Renal cortex interstitium (tissue), 11 donors: Measurements from ENCODE around the gene SLC37A4. TPM values are rescaled to one million over a fixed set of nuclear protein-coding genes. Genes with fewer than 3 reads are reported as not detected.
A peak's percentile ranks its signal among the peaks of the same experiment; 100 is the strongest.
"Not testable (repeated sequence)": the region's sequence is repeated elsewhere in the genome, so short reads cannot be mapped to it uniquely, and the experiment has no call there.

ENCODE experiments used
- DNase-seq, 11 donors: peaks; one replicate each; pipeline ENCODE4 v3.0.0-alpha.2; 2013; ENCODE audit warnings: low read depth in 9 of 11, low spot score in 4 of 11; ENCODE audit errors: extremely low read depth in 1 of 11
- polyA plus RNA-seq, 3 donors: library from polyadenylated mRNA; unstranded; fragments of 120-200 nt; gene quantifications; one replicate each; pipeline ENCODE4 v1.2.1, GENCODE V29; 2013; ENCODE audit not compliant: insufficient read length in 3 of 3

SLC37A4 gene
- polyA plus RNA-seq, 3 donors, result 95.1 to 108 (median 103) TPM

DNA sequence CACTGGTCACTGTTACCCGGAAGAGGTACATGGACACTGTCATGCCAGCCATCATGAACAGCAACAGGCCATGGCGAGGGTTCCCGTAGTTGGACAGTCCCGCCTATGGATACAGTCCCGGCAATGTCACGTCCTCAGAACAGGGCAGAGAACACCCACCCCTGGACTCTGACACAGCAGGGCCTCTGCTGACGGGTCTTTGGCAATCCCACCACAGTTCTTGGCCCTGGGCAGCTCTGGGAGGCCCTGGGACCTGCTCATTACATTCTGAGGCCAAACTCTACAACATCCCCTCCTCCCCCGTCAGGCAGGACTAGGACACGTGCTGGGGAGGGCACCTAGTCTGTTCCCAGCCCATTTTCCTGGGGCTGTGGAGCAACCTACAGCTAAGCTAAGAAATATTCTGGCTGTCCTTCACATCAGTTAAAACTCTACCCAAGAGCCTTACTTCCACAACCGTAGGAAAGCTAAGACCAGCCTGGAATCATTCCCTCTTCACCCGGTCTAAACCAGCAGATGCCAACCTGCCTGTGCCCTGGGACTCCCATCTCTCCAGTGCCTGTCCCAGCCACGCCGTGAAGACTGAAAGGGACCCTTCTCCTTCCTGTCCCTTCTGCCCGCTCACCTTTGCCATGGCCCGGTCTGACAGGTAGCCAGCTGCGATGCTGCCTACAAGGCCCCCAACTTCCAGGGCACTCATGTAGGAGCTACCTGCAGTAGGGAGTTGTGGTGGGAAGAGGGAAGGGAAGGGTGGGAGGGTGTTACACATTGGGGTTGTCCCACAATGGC is 4.5 kb downstream of the SLC37A4 start:
- no peak for DNase-seq

DNA sequence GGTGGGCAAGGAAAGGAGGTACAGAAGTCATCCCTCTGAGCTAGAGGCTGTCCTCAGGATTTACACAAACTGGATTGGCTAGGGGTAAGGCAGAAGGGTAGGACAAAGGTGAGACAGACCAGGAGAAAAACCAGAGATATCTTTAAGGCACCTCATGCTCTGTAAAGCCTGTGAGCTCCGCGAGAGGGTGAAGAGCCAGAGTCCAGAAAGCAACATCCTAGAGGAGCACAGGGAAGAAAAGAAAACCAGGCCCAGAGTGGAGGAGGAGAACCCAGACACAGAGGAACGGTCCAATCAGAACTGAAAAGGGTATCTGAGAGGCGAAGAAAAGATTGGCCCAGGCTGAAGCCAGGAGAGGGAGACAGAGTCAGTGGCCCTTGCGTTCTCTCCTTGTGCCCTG is 5.1 kb downstream of the SLC37A4 start:
- DNase-seq, result no peak

DNA sequence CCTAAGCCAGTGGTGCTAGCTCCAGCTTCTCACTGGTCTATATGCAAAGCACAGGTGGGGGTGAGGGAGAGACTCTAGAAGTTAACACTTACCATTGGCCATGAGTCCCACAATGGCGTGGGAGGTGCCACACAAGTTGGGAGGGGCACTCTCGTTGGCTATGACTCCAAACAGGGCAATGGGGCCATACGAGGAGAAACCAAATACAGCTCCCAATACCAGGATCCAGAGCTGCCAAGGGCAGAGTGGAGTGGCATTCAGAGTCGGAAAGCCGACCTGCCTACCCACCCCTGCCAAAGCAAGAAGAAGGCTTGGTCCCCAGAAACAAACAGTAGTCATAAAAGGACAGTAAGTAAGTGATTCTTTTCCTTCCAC is 5.6 kb downstream of the SLC37A4 start:
- DNase-seq, result no peak

DNA sequence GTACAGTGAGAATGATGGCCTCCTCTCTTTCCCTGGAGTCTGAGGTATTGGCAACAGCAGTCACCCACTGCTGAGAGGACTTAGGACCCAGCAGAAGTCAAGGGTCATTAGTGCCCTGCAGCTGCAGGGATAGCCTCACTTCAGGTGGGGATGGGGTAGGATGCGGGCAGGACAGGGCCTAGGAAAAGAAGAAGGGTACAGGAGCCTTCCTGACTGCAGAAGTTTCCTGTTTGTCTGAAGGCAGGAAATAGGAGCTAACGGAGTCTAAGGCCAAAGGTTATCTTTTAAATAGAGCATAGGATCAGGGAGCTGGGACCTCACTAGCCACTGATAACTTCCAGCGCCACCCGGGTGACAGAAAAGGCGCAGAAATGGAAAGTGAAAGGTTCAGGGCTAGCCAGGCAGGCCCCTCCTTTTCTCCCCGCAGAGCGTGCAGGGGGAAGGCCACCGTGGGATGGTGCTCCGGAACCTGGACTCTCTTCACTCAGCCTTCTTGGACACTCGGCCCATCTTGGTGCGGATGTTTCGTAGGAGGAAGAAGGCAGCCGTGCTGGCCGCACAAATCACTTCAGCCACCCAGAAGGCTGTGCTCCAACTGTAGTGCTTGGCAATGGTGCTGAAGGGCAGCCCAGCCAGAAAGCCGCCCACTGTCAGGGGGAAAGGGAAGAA is 6.1 kb downstream of the SLC37A4 start:
- DNase-seq, result no peak

DNA sequence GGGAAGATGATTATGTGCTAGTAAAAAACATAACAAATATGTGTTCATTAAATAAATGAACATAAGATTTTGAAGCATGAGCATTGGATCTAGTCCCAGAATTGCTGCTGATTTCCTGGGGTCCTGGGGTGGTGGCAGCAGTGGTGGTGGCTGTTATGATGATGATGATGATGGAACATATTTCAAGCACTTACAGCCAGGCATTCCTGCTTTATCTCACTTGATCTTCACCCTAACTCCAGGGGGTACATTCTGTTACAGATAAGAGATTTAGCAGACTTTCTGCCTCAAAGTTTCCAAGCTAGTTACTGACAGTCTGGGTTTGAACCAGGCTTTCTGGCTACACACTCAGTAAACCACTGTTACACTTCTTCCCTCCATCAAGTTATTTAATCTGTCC is 6.9 kb downstream of the SLC37A4 start:
- no peak for DNase-seq

DNA sequence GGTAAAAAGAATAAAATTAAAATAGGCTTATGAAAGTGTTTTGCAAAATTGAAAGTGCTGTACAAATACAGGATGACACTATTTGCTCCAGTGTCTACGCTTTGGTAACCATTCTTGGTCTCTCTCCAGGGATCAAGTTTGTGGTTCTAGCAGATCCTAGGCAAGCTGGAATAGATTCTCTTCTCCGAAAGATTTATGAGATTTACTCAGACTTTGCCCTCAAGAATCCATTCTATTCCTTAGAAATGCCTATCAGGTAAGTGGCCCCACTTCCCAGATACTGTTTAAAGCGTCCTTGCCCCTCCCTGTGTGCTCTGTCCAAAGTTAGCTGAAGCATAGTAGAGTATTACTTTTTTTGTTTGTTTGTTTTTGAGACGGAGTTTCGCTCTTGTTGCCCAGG is 9.0 kb downstream of the SLC37A4 start:
- DNase-seq, result no peak

DNA sequence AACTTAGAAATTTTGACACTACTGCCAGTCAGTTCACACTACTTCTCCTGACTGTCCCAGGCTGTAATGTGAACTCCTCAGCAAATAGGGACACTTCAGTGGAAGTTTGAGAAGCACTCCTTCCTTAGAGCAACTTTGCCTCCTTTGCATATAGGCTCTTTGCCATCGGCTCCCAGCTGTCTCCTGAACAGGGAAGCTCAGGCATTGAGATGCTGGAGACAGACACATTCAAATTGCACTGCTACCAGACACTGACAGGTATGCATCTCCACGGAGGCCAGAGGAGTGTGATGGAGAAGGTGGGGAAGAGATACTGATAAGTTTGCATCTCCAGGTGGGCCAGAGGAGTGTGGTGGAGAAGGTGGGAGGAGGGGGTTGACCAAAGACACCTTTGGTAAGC is 10.7 kb downstream of the SLC37A4 start:
- no peak for DNase-seq

DNA sequence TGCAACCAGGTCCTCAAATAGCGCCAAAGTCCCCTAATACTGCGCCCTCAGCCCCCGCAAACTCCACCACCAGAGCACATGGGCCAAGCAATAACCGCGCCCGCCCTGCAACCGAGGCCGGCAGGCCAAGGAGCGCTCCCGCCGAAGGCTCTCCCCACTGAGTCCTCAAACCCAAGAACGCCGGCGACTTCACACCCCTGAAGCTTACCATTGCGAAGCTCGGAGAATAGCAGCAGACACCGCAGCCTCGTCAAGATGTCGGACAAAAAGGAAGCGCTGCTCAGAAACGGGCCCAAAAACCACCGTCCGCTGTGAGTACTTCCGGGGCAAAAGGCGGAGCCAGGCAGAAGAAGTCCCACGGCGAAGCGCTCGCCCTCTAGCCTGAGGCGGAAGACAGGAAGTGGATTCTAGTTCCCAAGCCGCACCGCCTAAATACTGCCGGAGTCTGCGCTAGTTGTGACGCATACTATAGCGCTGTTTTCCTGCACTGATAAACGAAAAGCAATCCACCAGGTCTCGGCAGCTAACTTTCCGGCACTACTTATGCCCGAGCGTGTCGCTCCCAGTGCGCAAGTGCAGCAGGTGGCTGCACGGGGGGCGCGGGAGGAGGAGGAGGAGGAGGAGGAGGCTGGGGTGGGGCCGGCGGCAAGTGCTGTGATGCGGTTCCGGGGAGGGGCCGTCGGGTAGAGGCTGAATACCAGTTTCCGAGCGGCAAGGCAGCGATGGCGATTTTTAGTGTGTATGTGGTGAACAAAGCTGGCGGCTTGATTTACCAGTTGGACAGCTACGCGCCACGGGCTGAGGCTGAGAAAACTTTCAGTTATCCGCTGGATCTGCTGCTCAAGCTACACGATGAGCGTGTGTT is 12.4 kb downstream of the SLC37A4 start, which contains the start of the genes RPS25 and TRAPPC4:
Gene RPS25 (minus strand): TSS at position 270 of the 865 bp plus-strand sequence. CDS start 59 bp downstream, at position 211.
Gene TRAPPC4 (plus strand): TSS at position 693 of the 865 bp plus-strand sequence. CDS start 30 bp downstream, at position 723.
- peak; percentile 92 to 97 (median 95) for DNase-seq

DNA sequence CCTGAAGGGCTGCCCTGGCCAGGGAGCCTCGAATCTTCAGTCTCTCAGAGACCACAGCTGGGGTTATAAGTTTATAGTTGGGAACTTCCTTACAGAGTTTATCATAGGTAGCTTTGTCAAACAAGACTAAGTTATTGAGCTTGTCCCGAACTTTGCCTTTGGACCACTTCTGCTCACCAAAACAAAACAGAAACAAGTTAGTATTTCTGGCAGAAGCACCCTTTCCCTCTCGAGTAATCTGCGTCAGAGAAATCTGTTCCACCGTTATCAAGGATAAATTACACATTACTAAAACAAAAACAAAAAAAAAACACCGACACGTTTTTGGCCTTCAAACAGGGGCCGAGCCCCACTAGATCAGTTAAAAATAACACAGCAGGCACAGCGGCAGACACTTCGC is 13.3 kb downstream of the SLC37A4 start:
- DNase-seq, result not testable (repeated sequence)

DNA sequence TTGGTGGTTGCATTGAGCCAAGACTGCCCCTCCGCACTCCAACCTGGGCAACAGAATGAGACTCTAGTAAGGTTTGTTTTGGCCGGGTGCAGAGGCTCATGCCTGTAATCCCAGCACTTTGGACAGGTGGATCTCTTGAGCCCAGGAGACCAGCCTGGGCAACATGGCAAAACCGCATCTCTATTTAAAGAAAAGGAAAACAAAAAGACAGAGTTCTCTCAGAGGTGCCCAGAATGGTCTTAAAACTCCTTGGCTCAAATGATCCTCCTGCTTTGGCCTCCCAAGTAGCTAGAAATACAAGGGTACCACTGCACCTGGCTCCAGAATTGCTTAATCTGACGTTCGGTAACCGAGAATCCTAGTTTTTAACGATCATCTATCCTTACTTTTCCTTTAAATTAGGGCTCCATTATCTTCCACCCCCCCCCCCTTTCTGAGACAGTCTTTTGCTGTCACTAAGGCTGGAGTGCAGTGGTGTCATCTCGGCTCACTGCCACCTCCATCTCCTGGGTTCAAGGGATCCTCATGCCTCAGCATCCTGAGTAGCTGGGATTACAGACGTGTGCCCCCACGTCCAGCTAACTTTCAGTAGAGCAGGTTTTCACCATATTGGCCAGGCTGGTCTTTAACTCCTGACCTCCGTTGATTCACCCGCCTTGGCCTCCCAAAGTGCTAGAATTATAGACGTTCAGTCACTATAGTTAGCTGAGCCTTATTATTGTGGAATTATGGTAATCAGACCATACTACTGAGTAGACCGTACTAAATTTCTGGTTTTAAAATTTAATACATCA is 14.3 kb downstream of the SLC37A4 start:
- no peak for DNase-seq

DNA sequence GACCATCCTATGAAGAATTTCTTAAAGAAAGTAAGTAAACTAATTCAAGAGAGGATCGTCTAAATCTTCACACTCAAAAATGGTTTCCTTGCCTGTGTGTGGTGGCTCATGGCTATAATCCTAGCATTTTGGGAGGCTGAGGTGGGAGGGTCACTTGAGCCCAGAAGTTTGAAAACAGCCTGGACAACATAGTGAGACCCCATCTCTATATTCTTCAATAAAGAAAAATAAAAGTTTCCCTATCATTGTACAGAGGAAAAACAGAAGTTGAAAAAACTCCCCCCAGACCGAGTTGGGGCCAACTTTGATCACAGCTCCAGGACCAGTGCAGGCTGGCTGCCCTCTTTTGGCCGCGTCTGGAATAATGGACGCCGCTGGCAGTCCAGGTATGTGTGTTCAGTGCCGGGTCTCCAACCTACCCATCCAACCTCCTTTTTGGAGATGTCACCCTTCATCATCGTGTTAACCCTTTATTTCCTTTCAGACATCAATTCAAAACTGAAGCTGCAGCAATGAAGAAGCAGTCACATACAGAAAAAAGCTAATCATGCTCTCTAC is 15.5 kb downstream of the SLC37A4 start:
- no peak for DNase-seq

DNA sequence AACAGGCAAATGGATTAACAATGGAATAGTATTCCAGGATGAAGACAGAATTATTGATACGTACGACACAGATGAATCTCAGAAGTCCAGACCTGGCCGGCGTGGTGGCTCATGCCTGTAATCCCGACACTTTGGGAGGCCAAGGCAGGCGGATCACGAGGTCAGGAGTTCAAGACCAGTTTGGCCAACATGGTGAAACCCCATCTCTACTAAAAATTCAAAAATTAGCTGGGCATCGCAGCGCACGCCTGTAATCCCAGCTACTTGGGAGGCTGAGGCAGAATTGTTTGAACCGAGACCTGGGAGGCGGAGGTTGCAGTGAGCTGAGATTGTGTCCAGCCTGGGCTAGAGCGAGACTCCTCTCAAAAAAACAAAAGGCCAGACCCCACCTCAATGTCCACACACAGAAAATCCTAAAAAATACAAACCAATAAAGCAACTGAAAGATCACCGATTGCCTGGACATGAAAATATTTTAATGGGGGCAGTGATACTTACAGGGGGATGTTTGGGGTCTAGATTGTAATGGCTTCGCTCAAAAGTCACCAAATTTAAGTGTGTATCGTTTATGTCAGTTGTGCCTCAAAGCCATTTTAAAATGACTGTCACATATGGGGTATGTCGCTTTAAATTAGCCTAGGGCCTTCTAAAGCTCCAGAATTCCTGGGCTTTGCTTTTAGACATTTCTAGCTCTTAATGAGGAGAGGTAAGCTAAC is 16.3 kb downstream of the SLC37A4 start:
- DNase-seq, result no peak

DNA sequence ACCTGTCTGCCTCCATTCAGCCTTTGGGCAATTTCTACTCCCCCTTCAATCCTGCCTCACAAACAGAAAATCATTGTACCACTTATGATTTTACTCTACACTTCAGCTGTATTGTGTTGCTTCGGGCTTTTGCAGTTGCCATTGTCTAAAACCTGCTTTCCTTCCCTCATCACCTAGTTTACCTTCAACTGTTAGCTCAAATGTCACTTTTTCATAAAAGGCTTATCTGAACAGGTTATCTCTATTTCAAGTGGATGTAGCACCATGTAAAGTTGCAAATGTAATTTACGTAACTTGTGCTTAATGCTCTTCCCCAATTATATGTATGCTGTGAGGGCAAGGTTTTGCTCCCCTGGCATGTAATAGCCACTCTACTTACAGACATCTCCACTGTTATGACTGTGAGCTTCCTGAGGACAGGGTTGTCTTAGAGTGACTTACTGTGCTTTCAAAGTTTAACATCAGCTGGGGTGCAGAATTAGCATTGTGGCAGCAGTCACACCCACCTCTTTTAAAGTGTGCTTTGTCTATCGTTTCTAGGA is 18.0 kb downstream of the SLC37A4 start:
- DNase-seq, result no peak

DNA sequence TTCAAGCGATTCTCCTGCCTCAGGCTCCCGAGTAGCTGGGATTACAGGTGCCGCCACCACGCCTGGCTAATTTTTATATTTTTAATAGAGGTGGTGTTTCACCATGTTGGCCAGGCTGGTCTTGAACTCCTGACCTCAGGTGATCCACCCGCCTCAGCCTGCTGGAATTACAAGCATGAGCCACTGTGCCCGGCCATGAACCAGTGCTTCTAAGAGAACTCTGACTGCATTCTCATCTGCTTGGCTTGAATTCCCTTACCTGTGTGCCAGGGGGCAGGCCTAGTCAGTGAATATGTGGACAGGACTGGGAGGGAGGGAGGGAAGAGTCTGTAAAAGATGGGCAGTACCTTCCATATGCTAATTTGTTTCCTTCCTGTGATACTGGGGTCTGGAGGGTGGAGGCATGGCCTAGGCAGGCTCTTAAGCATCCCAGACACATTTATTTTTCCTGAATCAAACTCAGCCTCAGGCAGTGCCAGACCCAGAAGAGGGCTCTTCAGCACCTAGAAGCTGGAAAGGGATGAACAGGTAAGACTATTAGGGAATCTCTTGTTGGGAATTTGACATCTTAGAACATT is 19.1 kb downstream of the SLC37A4 start:
- no peak for DNase-seq

DNA sequence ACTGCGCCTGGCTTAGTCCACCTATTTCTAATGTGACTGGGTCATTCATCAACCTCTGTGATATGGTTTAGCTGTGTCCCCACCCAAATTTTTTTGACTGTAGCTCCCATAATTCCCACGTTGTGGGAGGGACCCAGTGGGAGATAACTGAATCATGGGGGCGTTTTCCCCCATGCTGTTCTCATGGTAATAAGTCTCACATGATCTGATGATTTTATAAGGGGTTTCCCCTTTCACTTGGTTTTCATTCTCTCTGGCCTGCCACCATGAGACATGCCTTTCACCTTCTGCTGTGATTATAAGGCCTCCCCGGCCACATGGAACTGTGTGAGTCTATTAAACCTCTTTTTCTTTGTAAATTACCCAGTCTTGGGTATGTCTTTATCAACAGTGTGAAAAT is 24.0 kb downstream of the SLC37A4 start:
- DNase-seq, result no peak

DNA sequence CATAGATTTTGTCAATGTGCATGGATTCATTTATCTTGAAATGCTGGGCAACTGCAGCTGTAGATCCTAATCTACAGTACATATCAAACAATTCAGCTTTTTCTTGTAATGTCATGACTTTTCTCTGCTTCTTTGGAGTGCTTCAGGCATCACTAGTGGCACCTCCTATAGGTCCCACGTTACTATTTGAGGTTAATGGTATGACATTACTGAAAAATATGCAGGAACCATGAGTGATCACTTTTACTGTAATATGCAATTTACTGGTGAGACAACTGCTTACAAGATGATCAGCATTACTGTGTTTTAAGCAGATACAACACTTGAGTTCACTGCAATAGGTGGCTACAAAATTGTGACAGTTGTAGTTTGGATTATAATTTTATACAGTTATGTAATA is 29.8 kb downstream of the SLC37A4 start:
- no peak for DNase-seq

DNA sequence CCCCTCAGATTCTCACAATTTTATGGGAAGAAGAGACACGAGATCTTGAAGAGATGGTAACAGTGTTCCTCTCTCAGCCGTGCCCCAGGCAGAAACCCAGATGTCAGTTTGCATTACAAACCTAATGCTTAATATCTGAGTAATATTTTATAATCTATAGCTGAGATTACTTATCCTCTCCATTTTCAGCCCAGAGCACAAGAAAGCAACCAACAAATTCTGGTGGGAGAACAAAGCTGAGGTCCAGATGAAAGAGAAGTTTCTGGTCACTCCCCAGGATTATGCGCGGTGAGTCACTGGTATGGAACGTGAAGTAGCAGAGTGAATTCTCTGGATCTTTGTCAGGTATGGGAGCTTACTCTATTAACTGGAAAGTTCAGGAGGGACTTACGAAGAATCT is 31.9 kb downstream of the SLC37A4 start:
- DNase-seq, result no peak

DNA sequence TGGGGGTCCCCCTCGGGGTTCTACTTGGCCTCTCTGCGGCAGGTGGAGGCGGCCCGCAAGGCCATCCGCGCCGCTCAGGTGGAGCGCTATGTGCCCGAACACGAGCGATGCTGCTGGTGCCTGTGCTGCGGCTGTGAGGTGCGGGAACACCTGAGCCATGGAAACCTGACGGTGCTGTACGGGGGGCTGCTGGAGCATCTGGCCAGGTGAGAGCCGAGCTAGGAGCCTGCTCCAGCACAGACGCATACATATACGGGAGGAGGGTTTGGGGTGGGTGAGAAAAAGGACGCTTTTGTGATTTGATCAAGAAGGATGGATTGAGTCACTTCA is 32.3 kb downstream of the SLC37A4 start:
- DNase-seq, result no peak
